HG03045 (cell line): ENCODE data around the gene TMEM132D.

Experiments
- ATAC-seq: cut with Tn5 transposase; IDR thresholded peaks from one replicate; pipeline ENCODE4 v1.9.1; 2021; ENCODE audit warnings: mild to moderate bottlenecking, moderate library complexity; ENCODE audit not compliant: unreplicated experiment

Gene TMEM132D

DNA sequence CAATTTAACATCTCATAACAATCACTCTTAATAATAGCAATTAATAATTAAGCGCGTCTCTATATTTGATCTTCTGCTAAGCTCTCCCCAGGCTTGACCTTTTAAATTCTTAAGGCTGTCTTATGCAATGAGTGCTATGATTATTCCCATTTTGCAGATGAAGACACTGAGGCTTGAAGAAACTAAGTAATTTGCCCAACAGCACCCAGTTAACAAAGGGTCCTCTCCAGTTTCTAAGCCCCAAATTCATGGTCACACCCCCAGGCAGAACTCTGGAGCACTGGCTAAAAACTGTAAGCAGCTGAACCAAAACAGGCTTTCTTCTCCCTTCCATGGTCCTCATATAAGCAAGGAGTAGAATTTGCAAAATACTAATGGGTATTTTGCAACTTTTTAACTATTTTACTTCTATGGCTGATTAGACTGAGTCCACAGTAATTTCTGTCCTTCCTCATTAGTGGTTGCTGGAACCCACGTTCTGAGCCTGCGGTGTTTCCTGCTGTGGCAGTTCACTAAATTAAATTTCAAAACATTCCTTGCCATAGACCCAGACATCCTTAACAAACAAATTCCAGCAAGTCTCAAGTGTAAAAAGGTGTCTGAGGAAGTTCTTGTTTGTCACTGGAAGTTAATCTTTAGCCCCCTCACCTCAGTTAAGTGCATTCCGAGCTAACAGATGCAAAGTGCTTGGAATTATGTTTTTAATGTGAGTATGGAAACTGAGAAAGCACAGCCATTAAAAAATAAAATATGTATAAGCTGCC is 76.5 kb downstream of the TMEM132D start:
- no peak for ATAC-seq

DNA sequence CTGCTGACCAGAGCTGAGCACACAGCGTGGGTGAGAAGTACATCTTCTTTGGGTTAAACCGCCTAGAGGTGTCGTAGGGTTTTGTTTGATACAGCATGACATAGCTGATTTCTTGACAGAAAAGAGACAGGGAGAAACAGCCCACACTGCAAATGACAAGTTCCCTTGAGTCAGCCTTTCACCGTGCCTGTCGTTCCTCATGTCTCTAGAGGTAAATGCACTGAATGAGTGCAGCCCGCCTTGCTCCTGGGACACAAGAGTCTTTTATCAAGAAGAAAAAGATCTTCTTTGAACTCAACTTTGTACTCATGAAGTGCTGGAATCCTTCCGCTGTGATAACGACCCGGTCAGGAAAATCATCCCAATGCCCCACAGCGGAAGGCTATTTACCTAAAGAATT is 77.6 kb downstream of the TMEM132D start:
- ATAC-seq, result no peak

DNA sequence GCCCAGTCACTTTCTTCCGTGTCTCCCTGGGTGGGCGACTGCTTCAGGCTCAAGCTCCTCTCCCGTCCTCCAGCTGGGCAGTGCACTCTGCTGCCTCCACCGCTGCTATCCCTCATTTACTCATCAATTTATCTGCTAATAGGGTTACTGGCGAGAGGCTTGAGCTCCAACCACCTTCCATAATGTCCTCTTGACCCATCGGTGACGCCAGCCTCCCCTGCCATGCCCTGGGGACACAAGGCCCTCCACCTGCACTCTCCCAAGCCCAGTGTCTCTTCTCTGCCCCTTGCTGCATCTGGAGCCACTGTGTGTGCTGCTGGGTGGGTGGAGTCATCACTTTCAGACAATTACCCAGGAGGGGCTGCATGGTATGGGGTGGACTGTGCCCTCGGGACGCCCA is 78.5 kb downstream of the TMEM132D start:
- ATAC-seq, result no peak

DNA sequence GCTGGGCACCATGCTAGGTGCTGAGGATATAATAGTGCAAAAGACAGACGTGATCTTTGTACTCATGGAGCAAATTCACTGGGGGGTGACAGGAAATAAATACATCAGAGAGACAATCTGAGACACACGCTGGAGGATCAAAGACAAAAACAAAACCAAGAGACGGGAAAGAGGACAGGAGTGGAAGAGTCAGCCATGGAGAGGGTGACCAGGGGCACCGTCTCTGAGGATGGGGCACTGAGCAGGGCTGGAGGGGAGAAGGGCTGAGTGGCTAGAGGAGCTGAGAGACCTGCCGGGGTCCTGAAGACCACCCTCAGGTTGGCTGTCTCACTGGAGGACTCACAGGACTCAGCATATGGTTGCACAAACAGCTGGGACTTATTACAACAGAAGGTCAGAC is 81.9 kb downstream of the TMEM132D start:
- ATAC-seq, result no peak

DNA sequence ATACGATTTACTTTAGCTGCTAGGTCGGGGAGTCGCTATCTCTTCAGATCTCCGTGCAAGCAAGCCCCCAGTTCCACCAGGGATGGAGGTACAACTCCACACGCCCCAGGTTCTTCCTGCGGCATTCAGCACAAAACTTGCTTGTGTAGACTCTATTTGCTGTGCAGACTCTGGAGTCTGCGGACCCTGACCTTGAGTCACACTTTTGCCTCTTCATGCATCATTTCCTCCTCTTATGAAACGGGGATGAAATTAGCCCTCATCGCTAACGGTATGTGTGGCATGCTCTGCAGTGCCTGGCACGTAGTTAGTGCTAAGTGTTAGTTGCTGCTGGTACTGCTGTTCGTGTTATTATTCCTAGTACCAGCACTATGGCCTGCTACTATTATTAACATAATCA is 84.4 kb downstream of the TMEM132D start:
- ATAC-seq, result no peak

DNA sequence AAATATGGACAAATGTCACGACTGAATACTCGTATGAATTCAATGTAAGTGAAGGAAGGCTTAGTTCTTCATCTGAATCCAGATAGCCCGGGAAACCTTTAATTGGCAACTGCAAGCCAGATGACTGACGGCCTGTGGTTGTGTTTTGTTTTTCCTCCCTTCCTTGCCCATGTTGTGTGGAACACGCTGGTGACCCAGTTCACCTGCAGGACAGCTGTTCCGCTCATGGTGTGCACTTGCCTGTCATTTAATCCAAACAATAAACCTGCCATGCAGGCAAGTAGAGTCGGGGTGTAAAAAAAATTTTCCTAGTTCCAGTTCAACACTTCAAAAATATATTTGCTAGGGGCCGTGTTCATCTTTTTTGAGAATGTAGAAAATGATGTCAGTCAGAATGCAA is 88.0 kb downstream of the TMEM132D start:
- no peak for ATAC-seq

DNA sequence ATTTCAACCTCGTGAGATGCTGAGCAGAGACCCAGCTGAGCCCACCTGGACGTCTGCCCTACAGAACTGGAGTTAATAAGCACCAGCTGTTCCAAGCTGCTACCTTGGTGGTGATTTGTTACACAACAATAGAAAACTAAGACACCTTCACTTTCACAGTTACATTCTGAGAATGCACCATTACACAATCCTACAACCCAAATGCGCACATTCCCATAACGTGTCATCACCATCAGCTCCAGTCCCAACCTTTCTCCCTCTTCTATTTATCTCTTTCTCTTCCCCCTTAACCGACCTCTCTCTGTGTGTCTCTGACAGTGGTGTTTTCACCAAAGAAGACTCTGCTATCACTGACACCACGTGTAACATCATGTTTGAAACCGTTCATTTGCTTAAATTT is 91.9 kb downstream of the TMEM132D start:
- ATAC-seq, result no peak

DNA sequence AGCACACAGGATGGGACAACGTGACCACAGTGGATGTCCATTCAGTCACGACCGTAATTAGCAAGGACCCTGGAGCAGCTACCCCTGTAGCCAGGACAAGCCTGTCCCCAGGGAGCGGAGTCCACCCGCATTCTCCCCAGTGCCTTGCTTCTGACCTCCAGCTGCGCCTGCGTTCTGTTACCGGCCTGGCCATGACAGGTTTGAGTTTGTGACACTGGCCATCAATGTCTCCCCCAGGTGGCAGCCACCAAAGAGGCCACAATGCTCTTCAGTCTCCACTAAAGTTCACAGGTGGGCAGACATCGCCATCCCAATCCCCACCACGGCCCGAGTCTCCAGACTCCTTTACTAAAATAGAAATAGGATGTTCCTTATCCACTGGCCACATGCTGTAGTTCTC is 96.7 kb downstream of the TMEM132D start:
- ATAC-seq, result no peak

DNA sequence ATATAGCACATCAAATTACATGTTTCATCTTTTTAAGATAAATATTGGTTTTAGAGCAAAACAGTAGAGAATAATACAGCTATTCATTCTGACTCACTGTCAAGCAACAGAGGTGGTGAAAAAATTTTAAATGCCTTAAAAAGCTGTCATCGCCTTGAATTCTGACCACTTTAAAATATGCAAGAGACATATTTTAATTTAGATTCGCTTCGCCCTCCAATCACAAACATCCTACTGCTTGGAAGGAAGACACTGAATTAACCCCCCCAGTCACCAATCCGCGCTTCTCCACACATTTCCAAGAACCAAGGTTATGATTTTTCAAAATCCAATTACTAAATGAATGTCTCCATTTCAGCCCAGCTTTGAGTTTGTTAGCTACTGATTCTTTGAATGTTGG is 112.4 kb downstream of the TMEM132D start:
- no peak for ATAC-seq

DNA sequence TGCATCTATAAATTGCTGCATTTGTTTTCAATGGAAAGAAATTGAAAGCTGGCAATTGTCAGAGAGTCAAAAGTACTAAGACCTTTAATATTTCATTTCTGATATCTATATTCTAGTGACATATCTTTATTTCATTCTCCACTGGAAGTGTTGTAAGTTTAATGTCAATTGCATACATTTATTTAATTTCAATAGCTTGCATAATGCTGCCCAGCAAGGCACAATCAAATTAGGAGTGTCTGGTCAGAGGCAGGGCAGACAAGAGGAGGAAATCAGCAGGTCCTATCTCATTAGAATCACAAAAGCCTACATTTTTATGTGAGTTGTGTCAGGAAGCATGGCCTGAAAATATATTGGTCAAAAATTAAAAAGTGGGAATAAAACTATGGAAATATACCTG is 112.9 kb downstream of the TMEM132D start:
- ATAC-seq, result no peak

DNA sequence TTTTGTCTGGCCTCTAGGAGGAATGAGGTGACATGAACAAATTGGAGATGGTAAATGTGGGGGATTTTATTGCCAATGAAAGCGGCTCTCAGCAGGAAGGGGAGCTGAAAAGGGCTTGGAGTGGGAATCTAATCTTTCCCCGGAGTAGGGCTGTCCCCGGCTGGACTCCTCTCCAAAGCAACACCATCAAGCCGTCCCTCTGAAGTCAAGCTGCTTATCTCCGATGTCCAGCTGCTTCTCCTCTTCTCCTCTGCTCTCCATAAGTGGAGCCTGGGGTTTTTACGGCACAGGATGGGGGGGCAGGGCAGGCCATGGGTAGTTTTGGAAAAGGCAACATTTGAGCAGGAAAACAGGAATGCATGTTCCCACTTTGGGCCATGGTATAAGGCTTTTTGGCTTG is 113.5 kb downstream of the TMEM132D start:
- no peak for ATAC-seq

DNA sequence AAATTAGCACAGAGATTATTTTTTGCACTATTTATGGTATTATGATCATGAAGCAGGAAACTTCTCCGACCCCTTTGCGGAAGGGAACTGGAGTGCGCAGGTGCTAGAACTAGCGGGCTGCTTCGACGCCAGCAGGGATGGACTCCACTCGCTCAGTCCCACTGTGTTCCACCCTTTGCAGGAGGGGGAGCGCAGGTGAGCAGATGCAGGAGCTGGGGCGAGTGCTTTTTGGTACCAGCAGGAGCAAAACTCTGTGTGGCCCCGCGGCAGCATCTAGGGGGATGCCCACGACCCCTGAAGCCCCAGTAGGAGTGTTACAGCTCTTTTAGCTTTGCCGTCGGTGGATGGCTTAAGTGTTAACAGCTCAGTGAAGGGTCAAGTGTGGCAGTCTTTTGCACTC is 113.9 kb downstream of the TMEM132D start:
- no peak for ATAC-seq

DNA sequence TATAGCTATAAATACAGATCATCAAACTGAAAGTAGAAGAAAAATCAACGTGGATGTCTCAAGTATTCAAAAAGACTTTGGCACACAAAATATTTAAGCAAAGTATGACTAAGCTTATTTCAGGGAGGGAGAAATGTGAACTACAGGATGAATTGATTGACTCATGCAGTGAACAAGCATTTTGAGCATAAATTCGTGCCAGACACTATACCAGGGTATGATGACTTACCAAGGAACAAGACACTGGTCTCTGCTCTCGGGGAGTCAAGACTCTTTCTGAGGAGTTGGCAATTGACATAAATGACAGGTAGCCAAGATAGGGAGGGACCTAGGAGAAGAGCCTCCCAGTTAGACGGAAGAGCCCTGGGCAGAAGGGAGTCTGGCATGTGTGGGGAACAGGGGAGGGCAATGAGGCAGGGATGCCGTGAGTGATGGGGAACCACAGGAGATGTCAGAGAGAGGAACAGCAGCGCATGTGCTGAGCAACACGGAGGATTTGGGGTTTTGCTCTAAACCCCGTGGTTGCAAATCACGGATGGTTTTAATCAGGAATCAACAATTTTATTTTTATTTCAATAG is 115.2 kb downstream of the TMEM132D start:
- no peak for ATAC-seq

DNA sequence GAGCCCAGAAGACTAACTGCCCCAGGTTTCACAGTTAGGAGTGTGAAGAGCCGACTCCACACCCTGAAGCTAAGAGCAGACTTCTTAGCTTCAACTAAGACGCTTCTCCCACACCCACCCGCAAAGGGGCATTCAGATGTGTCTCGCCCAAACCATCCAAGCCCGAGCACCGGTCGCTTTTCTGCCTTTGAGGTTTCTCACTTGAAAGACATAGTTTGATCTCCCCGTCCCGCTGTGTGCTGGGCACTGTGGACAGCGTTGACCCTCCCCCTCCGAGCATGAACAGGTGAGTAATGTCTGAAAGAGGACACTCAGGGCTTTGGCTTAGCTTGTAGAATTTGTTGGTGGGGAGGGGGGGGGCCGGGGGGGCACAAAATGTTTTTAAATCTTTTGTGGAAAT is 123.8 kb downstream of the TMEM132D start:
- no peak for ATAC-seq

DNA sequence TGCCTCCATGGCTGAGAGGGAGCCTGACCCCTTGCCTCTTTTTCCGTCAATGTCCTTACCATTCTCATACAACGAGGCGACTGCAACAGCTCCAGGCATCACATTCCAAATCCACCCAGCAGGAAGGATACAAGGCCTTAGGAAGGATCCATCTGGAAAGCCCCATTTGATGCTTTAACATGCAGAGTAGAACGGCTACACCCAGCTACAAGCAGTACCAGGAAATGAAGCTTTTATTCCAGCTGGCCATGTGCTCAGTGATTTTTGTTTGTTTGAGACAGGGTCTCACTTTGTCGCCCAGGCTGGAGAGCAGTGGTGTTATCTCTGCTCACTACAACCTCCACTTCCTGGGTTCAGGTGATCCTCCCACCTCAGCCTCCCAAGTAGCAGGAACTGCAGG is 124.8 kb downstream of the TMEM132D start:
- no peak for ATAC-seq

DNA sequence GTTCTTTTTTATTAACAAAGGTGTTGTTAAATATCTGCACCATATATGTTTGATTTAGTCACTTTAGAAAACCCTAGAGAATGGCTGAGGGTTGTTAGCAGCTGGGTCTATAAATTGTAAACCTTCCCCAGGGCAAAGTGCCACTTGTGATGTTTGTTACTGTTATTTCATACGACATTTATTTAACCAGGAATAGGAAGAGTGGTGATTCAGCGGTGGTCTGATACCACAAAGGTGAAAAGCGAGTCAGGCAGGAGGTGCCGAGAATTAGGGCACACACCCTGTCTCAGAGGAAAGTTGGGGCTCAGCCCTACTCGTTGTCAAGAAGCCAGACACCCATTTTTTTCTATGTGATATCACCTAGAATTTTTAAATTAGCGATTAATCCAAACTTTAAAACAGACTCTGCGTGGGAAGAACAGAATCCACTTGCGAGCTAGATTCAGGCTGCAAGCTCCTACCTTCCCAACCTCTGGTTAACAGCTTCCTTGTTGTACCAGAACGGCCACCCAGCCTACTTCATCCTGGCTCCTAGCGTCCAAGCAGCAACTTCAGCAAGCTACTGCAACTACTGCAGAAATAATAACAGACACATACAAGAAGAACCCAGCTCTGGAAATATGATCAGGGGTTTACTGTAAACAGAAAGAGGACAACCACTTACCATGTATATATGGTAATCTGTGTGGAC is 126.7 kb downstream of the TMEM132D start:
- ATAC-seq, result no peak

DNA sequence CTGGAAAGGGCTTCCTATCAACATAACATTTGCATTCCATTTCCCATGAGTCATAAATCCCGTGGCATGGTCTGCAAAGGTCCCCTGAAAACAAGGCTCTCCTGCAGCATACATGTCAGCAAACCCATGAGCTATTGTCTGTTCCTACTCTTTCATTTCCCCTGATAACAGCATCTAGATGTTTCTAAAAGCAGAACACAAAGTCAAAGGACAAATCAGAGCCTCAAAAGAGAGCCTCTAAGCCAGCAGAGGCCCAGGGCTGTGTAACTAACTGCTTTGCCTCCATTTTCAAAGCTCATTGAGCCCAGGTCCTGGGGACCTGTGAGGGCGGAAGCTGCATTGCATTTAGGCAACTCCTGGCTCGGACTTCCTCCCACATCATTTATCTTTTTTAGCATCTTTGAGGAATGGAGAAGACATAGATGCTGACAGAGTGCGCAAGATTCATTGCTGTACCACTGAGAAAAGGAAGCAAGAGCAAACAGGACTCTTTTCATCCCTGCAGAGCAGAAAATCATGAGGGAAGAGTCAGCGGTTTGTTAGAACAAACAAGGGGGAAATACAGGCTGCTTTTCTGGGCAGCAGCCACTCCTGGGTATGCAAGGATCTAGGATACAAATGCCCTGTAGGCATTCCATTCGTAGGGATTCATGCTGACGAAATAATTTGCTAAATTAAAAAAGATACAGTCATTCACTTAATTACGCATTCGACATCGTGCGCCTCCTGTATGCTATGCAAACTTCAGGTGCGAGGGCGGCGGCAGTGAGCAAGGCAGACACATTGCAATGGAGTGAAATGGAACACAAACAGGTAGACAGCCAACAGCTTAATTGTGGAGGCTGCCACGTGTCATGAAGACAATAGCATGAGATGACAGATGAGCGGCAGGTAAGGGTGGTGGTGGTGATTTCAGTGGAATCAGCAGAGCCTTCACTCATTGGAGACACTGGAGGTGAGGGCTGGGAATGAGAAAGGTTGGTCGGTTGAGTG is 131.0 kb downstream of the TMEM132D start:
- no peak for ATAC-seq

DNA sequence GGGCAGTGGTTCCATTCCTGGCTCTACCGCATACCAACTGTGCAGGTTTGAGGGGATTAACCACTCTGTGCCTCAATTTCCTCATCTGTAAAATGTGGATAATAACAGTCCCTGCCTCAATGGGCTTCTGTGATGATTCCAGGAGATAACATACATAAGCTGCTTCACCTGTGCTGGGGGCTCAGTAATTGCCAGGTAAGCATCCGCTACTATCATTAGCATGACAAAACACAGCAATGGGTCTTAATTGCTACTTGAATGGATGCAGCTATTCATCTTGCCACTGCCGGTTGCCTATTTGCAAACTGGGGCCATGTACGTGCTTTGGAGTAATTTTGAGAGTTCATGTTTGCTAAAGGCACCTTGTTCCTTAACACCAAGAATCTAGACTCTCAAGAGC is 132.6 kb downstream of the TMEM132D start:
- ATAC-seq, result no peak

DNA sequence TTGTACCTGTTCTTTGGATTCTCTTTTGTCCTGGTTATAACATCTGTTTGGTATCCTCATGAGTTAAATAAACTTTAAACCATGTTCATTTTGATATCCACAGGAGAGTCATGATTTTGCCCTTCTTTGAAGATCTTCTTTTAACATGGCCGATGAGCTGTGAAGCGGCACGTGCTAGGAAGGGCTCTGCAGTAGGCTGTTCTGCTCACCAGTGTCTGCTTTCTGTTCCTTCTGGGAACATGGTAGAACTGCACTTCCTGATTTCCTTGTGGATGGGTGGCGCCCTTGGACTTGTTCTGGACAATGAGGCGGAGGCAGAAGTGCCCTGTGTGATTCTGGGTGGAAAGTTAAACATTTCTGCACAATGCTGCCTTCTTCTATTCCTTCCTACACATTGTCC is 138.1 kb downstream of the TMEM132D start:
- ATAC-seq, result no peak

DNA sequence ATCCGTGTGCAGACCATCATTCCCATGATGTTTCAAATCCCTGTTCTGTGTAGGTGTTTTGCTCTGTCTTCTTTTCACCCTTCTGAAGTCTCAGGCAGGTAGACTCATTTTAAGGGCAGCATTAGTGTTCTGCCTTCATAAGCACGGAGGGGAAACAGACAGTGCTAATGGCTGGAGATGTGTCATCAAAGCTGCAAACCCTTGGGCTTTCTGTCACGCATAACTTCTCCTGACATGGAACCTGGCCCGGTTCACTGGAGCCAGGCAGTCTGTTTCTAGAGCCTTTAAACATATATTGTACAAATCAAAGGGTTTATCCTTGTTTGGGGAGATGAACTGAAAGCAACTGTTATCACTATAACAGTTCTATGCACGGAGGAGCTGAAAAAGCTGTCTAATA is 141.4 kb downstream of the TMEM132D start:
- no peak for ATAC-seq

DNA sequence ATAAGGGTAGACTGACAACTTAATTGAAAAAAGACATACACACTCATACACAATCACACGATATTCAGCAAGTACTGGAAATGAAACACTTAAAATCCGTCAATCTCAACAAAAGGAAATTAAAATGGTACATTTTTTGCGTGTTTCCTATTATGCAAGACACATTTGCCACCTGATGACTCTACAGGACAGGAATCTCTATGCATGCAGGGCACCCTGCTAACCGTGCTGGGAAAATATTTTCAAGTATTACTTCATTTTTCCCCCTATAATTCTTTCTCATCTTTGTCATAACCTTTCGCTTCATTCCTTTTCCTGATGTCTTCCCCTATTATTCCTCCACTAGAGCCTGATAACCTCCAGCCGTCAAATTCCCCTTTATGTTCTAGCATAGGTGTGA is 150.2 kb downstream of the TMEM132D start:
- no peak for ATAC-seq
